NCI-H128 (cell line): ENCODE measurements around the gene TMEM140.

ENCODE experiments used
- DNase-seq: peaks from one replicate; lab custom pipeline; 2025; ENCODE audit not compliant: unreplicated experiment; lab: John Stamatoyannopoulos, UW

The TMEM140 gene

GRCh38 chr7:135192914-135193536 lies 45.2 kb downstream of the TMEM140 start:
- DNase-seq: no peak

GRCh38 chr7:135193615-135194081 lies 45.8 kb downstream of the TMEM140 start:
- no peak for DNase-seq

GRCh38 chr7:135194494-135195095 lies 46.7 kb downstream of the TMEM140 start:
- no peak for DNase-seq

GRCh38 chr7:135195156-135195555 lies 47.3 kb downstream of the TMEM140 start:
- no peak for DNase-seq

- no peak for DNase-seq
These were observed 48.2 kb downstream of the TMEM140 start for GRCh38 chr7:135195968-135196629.

- DNase-seq: no peak
These were observed 49.5 kb downstream of the TMEM140 start for GRCh38 chr7:135197343-135197742.

- DNase-seq: no peak
These were observed 50.2 kb downstream of the TMEM140 start for GRCh38 chr7:135197906-135198655.

GRCh38 chr7:135199439-135199838 lies 51.6 kb downstream of the TMEM140 start:
- no peak for DNase-seq

GRCh38 chr7:135200821-135201331 lies 53.0 kb downstream of the TMEM140 start:
- no peak for DNase-seq

- no peak for DNase-seq
These were observed 53.5 kb downstream of the TMEM140 start for GRCh38 chr7:135201350-135201749.

GRCh38 chr7:135204341-135204749 lies 56.5 kb downstream of the TMEM140 start:
- no peak for DNase-seq

- no peak for DNase-seq
These were observed 57.0 kb downstream of the TMEM140 start for GRCh38 chr7:135204876-135205275.

GRCh38 chr7:135205850-135206249 lies 58.0 kb downstream of the TMEM140 start:
- DNase-seq: no peak

GRCh38 chr7:135206941-135207391 lies 59.1 kb downstream of the TMEM140 start:
- DNase-seq: no peak

GRCh38 chr7:135207406-135208101 lies 59.7 kb downstream of the TMEM140 start:
- no peak for DNase-seq

GRCh38 chr7:135208102-135208793 lies 60.4 kb downstream of the TMEM140 start:
- DNase-seq: no peak

GRCh38 chr7:135209225-135209834 lies 61.5 kb downstream of the TMEM140 start:
- DNase-seq: no peak

GRCh38 chr7:135210888-135211178 lies 63.0 kb downstream of the TMEM140 start:
- no peak for DNase-seq

- DNase-seq: peak; percentile 82
These were observed 63.5 kb downstream of the TMEM140 start, which contains the start of gene WDR91 for GRCh38 chr7:135211179-135211945. Gene WDR91, minus strand, starts transcription at chr7:135211526. Its CDS starts 24 bp downstream, at chr7:135211502.
